GM12873 (cell line): ENCODE results near the gene PSMB11.

Experiments
- TF ChIP-seq, protein P1 (sequence below): IDR thresholded peaks from 2 replicates; pipeline ENCODE4 v1.5.1; 2012; ENCODE audit warnings: low read depth, mild to moderate bottlenecking, moderate library complexity, low read length, control low read depth; ENCODE audit not compliant: insufficient read depth; ENCODE audit errors: missing control alignments

PSMB11 gene

GRCh38 chr14:23066855-23067744, 25.1 kb downstream of the PSMB11 start:
- TF ChIP-seq, protein P1, sequence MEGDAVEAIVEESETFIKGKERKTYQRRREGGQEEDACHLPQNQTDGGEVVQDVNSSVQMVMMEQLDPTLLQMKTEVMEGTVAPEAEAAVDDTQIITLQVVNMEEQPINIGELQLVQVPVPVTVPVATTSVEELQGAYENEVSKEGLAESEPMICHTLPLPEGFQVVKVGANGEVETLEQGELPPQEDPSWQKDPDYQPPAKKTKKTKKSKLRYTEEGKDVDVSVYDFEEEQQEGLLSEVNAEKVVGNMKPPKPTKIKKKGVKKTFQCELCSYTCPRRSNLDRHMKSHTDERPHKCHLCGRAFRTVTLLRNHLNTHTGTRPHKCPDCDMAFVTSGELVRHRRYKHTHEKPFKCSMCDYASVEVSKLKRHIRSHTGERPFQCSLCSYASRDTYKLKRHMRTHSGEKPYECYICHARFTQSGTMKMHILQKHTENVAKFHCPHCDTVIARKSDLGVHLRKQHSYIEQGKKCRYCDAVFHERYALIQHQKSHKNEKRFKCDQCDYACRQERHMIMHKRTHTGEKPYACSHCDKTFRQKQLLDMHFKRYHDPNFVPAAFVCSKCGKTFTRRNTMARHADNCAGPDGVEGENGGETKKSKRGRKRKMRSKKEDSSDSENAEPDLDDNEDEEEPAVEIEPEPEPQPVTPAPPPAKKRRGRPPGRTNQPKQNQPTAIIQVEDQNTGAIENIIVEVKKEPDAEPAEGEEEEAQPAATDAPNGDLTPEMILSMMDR, result no peak

GRCh38 chr14:23067847-23068788, 26.1 kb downstream of the PSMB11 start:
- TF ChIP-seq, protein P1, result no peak

GRCh38 chr14:23068789-23069412, 26.9 kb downstream of the PSMB11 start:
- TF ChIP-seq, protein P1, result peak; percentile 97

DNA sequence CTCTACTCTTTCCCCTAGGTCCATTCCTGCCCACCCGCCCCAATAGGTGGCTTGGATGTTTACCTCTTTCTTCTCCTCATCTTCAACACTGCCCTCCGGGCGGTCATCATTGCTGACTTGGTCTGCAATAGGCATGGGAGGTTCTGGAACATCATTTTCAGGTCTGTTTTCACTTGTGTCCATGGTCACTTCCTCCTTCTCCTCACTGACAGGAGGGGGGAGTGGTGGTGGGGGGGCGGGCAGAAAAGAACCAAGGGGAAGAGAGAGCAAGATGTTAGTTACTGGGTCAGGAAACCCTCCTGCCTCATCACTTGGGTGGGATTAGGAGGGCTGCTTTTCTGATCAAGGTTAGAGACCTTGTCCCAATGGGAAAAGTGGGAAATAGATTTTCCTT, 27.4 kb downstream of the PSMB11 start:
- TF ChIP-seq, protein P1, result no peak

DNA sequence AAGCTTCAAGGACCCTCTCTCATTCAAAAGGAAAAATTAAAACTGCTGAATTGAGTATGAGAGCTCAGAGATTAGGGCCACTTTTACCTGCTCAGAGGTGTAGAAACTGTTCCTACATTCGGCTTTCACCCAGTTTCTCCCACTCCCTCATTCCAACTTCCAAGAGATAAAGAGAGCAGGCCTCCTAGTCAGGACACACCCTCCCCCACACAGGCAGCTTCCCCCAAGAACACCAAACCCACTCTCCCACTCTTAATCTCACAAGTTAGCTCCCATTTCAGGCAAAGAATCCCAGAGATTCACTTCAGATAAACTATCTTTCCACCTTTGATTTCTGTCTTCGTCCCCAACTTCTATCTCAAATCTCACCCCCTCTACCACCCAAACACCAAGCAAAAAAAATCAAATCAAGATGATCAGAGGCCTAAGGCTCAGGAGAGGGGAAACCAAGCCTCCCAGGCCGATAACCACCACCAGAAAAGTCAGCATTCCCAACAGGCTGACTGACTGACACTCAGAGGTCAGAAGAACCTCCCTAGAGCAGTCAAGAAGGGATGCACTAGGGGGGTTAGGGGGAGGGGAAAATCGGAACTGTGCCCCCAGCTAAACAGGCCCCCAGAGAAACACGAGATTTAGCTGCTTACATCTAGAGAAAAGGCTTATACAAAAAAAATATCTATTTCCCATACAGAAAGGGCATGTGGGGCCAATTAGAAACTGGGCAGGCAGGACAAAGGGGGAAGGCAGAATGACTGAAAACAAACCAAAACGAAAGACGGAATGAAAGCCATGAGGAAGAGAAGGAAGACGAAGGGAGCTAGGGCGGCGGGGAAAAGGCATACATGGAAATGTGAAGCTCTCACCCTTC, 28.5 kb downstream of the PSMB11 start:
- TF ChIP-seq, protein P1, result no peak

DNA sequence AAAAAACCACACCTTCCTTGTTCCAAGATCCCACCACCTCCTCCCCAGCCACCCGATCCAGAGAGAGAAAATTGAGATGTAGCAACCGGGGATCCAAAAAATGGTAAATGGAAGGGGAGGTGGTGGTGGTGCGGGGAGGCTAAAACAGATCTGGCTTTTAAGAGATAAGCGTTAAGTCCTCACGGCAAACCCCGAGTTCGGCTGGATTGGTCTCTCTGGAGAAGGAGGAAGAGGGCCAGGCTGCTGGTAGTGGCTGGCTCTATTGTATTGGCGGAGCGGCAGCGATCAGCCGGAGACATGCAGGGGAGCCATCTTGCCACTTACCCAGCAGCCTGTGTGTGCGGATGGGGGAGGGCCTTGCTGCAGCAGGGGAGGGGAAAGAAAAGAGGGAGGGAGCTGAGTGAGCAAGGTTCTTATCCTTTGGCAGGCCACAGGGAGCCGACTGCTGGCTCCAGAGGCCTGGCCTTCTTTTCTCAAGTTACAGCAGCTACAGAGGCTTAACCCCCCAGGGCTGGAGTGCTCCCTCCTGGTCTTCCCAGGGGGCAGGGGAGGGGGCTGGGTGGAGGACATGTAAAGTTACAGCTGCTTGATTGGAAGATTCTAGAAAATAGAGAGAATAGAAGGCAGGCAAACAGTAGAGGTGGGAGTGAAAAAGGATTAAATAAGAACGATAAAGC, 29.4 kb downstream of the PSMB11 start:
- TF ChIP-seq, protein P1, result no peak
